Activated CD8-positive, alpha-beta memory T cell treated with anti-CD3 and anti-CD28 coated beads, Interleukin-2, amount 50 U/mL, for 24 hours (primary cell): ENCODE results near the gene RNF149.
"Not testable (repeated sequence)": the region's sequence is repeated elsewhere in the genome, so short reads cannot be mapped to it uniquely, and the experiment has no call there.

Source experiments
- DNase-seq: peaks from one replicate; pipeline ENCODE4 v3.0.0-alpha.2; 2020; ENCODE audit errors: extremely low read depth

RNF149 gene

DNA sequence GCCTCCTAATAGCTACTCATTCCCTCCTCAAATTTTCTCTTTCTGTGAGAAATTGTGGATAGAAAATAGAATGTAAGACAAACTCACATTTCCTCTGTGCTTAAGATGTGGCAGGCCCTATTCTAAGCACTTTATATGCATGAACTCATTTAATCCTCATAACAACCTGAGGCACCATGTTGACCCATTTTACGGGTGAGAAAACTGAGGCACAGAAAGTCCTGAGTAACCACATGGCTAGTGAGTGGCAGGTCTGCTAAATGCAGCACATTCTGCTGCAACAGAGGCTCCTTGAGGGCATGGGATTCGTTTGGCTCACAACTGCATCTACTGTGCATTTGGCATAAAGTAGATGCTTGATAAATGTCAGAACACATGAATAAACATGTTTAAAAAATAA is 22.7 kb upstream of the RNF149 start:
- no peak for DNase-seq

GRCh38 chr2:101330253-101330933 is 21.9 kb upstream of the RNF149 start:
- DNase-seq, result no peak

DNA sequence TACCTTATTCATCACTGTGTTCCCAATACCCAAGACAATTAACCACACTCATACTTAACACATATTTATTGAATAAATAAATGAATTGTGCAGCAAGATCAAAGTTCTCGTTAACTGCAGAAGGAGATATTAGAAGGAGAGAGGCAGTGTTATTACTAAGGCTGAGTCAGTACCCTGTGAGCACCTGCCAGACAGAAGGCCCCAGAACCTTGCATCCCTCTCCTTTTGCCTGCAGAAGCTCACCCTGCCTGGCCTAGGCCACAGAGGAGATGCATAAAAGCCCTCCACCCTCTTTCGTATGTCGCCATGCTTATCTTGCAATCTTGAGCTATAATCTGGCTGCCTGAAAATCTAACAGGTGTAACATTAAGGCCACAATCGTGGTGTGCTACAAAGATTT is 20.5 kb upstream of the RNF149 start:
- DNase-seq, result no peak

- no peak for DNase-seq
These were observed 20.0 kb upstream of the RNF149 start for GRCh38 chr2:101328474-101329007.

- no peak for DNase-seq
These were observed 19.4 kb upstream of the RNF149 start for GRCh38 chr2:101327863-101328394.

- no peak for DNase-seq
These were observed 16.9 kb upstream of the RNF149 start for GRCh38 chr2:101325425-101325824.

GRCh38 chr2:101316568-101316967 is 8.1 kb upstream of the RNF149 start:
- not testable (repeated sequence) for DNase-seq

- DNase-seq, result no peak
These were observed 3.2 kb upstream of the RNF149 start for GRCh38 chr2:101311696-101312017.

DNA sequence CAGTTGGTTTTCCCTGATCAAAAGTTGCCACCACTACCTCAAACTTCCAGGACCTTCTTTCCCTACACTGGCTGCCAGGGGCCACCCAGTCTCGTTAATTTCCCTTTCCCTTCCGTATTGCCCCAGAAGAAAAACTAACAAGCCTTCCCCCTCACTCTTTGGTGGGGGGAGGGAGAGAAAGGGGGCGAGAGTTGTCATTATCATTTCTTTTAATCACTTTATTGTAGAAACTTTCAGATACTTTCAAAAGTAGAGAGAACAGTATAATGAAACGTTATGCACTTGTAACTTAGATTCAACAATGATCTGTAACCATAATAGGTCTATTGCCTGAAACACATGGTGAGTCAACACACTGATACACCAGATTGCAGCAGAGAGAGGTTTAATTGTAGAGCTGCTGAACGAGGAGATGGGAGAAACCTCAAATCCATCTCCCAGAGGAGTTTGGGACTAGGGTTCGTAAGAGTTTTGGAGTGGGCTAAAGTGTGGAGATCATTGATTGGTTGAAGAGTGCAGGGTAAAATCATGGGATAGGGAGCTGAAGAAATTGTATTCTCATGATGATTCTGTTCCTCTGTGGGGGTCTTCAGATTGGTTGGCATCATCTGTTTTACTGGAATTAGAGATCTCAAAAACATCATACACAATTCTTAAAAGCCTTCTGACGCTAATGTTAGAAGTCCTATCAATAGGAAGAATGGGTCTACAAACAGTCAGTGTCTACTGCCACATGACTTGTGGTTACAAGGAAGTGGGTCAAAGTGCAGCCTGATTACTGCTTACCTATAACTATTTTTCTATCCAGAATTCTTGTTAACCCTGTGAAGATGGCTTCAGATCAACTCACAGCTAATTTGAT is 2.6 kb upstream of the RNF149 start:
- no peak for DNase-seq

- DNase-seq, result no peak
These were observed 1.8 kb upstream of the RNF149 start for GRCh38 chr2:101310090-101310833.

- DNase-seq, result no peak
These were observed 510 bp downstream of the RNF149 start for GRCh38 chr2:101307950-101308431.

GRCh38 chr2:101307503-101307902 is 998 bp downstream of the RNF149 start:
- no peak for DNase-seq

DNA sequence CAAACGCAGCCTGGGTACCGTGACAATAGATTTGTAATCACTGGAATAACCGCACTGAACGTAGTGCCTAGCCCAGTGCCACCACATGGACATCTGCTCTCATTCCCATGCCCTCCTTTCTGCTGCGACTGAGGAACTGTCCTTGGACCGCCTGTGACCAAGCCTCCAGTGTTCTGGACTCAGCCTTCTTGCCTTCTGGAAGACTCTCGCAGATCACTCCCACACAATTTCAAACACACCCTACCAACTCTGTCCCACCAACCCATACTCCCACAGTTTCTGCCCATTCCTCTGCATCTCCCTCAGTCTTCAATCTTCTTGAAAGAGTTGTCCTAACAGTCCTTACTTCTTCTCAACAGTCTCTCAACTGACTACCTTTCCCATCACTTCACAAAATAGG is 2.1 kb downstream of the RNF149 start:
- no peak for DNase-seq

- no peak for DNase-seq
These were observed 2.9 kb downstream of the RNF149 start for GRCh38 chr2:101305492-101306078.

DNA sequence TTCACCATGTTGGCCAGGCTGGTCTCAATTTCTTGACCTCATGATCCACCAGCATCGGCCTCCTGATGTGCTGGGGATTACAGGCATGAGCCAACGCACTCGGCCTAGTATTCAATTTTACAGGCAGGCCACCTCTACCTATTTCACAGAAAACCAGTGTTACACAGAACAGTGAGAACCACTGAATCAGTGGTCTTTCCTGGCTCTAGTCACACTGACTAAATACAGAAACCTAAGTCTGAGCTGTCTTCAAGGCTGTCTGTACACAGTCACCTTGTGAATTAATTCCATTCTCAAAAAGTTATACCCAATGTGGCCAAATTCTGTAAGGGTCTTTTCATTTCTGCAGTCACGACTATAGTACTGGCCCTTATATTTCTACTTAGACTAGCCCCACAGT is 3.5 kb downstream of the RNF149 start:
- no peak for DNase-seq

GRCh38 chr2:101303688-101304087 is 4.8 kb downstream of the RNF149 start:
- DNase-seq, result no peak

GRCh38 chr2:101302016-101302415 is 6.5 kb downstream of the RNF149 start:
- no peak for DNase-seq

GRCh38 chr2:101300836-101301235 is 7.7 kb downstream of the RNF149 start:
- DNase-seq, result no peak

DNA sequence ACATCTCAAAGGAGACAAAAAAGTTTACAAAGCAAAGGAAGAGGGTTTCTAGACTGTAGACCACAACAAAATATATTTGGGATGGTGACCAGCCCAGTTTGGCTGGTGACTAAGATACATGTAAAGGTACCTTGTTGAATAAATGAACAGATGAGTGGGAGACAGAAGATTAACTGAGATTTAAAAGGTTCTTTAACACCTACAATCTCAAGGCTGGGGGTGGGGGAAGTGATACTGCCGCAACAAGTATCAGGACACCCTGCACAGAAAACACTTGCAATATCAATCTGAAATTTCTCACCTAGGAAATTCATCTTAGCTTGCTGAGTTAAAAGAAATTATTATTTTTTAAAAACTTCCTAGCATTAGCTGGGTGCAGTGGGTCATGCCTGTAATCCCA is 8.3 kb downstream of the RNF149 start:
- DNase-seq, result no peak

- no peak for DNase-seq
These were observed 8.9 kb downstream of the RNF149 start for GRCh38 chr2:101299604-101300003.

DNA sequence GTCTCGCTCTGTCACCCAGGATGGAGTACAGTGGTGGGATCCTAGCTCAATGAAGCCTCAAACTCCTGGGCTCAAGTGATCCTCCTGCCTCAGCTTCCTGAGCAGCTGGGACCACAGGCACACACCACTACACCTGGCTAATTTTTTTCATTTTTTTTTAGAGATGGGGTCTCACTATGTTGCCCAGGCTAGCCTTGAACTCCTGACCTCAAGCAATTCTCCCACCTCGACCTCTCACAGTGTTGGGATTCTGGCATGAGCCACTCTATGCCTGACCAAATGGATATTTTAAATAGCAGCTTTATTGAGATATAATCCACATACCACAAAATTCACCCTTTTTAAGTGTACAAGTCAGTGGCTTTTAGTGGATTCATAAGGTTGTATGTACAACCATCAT is 11.1 kb downstream of the RNF149 start:
- DNase-seq, result no peak

DNA sequence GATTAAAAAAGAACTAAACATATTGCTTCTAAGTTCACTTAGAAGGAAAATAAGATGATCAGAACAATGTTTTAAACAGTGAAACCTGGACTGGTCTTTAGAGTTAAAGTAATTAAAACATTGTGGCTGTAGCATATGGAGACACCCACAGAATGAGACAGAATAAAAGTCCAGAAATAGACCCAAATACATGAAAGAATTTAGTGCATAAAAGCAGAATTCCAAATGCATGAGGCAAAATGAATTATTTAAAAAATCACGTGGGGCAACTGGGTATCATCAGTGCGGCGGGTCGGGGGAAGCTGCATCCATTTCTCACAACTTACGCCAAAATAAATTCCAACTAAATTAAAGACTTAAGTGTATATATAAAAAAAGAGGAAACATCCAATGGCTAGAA is 12.1 kb downstream of the RNF149 start:
- DNase-seq, result no peak
